OCI-LY1 (cell line): Measurements from ENCODE around the gene AACS.

Experiments used
- H2AFZ ChIP-seq: fragments of 200-600 bp; sonication (generic), shearing (Covaris generic); 2 replicates; pipeline ENCODE4 v1.6.0; 2014; ENCODE audit warnings: antibody characterized with exemption, mild to moderate bottlenecking, low read length
- H3F3A ChIP-seq: fragments of 200-600 bp; sonication (generic), shearing (Covaris generic); 2 replicates; pipeline ENCODE4 v1.6.0; 2014; ENCODE audit warnings: mild to moderate bottlenecking, antibody characterized with exemption, low read length, moderate library complexity; ENCODE audit not compliant: insufficient read depth
- H3K27ac ChIP-seq: fragments of 200-600 bp; sonication (generic); 2 replicates; pipeline ENCODE4 v1.5.1; 2014; ENCODE audit warnings: low read length, mixed run types, mild to moderate bottlenecking, low read depth; ENCODE audit not compliant: poor library complexity, severe bottlenecking
- H3K27me3 ChIP-seq: fragments of 200-600 bp; sonication (generic); 2 replicates; pipeline ENCODE4 v1.6.0; 2014; ENCODE audit warnings: antibody characterized with exemption, mild to moderate bottlenecking, low read length, moderate library complexity; ENCODE audit not compliant: insufficient read depth
- H3K36me3 ChIP-seq: fragments of 200-600 bp; sonication (generic); 2 replicates; pipeline ENCODE4 v1.6.1; 2014; ENCODE audit warnings: mild to moderate bottlenecking, antibody characterized with exemption, low read length, moderate library complexity, mixed read lengths; ENCODE audit not compliant: insufficient read depth
- H3K4me1 ChIP-seq: fragments of 200-600 bp; sonication (generic); 2 replicates; pipeline ENCODE4 v1.5.1; 2014; ENCODE audit warnings: mild to moderate bottlenecking, low read length, moderate library complexity; ENCODE audit not compliant: insufficient read depth, severe bottlenecking
- H3K4me2 ChIP-seq: fragments of 200-600 bp; sonication (generic), shearing (Covaris generic); 2 replicates; pipeline ENCODE4 v1.6.1; 2014; ENCODE audit warnings: low read length
- H3K4me3 ChIP-seq: fragments of 200-600 bp; sonication (generic); 2 replicates; pipeline ENCODE4 v1.5.1; 2014; ENCODE audit warnings: low read length, low read depth, mild to moderate bottlenecking, mixed read lengths; ENCODE audit not compliant: poor library complexity, severe bottlenecking
- H3K79me2 ChIP-seq: fragments of 200-600 bp; shearing (Covaris generic); 2 replicates; pipeline ENCODE4 v1.6.1; 2016; ENCODE audit warnings: mixed run types, low read length, mixed read lengths; ENCODE audit not compliant: insufficient read depth
- H3K9ac ChIP-seq: fragments of 200-600 bp; sonication (generic), shearing (Covaris generic); 2 replicates; pipeline ENCODE4 v1.6.1; 2014; ENCODE audit warnings: mild to moderate bottlenecking, low read length, mixed read lengths
- H3K9me2 ChIP-seq: fragments of 200-600 bp; sonication (generic), shearing (Covaris generic); 2 replicates; pipeline ENCODE4 v1.6.1; 2014; ENCODE audit warnings: low read depth, mild to moderate bottlenecking, low read length, mixed read lengths
- H3K9me3 ChIP-seq: fragments of 200-600 bp; shearing (Covaris generic); 2 replicates; pipeline ENCODE4 v1.6.1; 2014; ENCODE audit warnings: low read length, mixed read lengths
- H4K20me1 ChIP-seq: fragments of 200-600 bp; sonication (generic), shearing (Covaris generic); 2 replicates; pipeline ENCODE4 v1.6.0; 2016; ENCODE audit warnings: mild to moderate bottlenecking, low read length; ENCODE audit not compliant: insufficient read depth
- CTCF ChIP-seq: fragments of 200-600 bp; sonication (generic), shearing (Covaris generic); IDR thresholded peaks from 2 replicates; pipeline ENCODE4 v1.5.1; 2017; ENCODE audit warnings: mild to moderate bottlenecking, antibody characterized with exemption, low read length, moderate library complexity, mixed read lengths
- EZH2 ChIP-seq: fragments of 200-600 bp; sonication (generic), shearing (Covaris generic); IDR thresholded peaks from 2 replicates; pipeline ENCODE4 v1.8.0; 2017; ENCODE audit warnings: borderline replicate concordance, mixed run types, mild to moderate bottlenecking, antibody characterized with exemption, low read length, moderate library complexity, mixed read lengths

The AACS gene

GRCh38 chr12:125099409-125099782 is 34.2 kb downstream of the AACS start:
- H4K20me1 ChIP-seq: no peaks in the 10 kb centered on the region
- H3K79me2 ChIP-seq: no peaks in the 10 kb centered on the region
- no peak overlapping the region for H3K4me2 ChIP-seq
- TF ChIP-seq CTCF (no peak), EZH2 (no peak)
- H3F3A ChIP-seq: no peaks in the 10 kb centered on the region
- H3K9ac ChIP-seq: no peak overlapping the region
- no peak overlapping the region for H2AFZ ChIP-seq
- no peak overlapping the region for H3K27ac ChIP-seq
- no peaks in the 10 kb centered on the region for H3K27me3 ChIP-seq
- peaks cover 8% of the 10 kb centered on the region; the same call in 1 of the 2 replicates for H3K36me3 ChIP-seq
- no peaks in the 10 kb centered on the region for H3K4me1 ChIP-seq
- no peak overlapping the region for H3K4me3 ChIP-seq
- no peaks in the 10 kb centered on the region for H3K9me2 ChIP-seq
- no peaks in the 10 kb centered on the region for H3K9me3 ChIP-seq

- Histone ChIP-seq H3K79me2 (no peaks in the 10 kb centered on the region), H3K4me3 (no peak overlapping the region), H3K4me2 (no peak overlapping the region), H3K9ac (no peak overlapping the region), H3K4me1 (no peaks in the 10 kb centered on the region), H3K9me3 (no peaks in the 10 kb centered on the region), H3K27ac (no peak overlapping the region), H3F3A (no peaks in the 10 kb centered on the region), H2AFZ (no peak overlapping the region), H3K9me2 (no peaks in the 10 kb centered on the region), H3K27me3 (no peaks in the 10 kb centered on the region), H4K20me1 (no peaks in the 10 kb centered on the region), H3K36me3 (peaks cover 11% of the 10 kb centered on the region; the same call in 1 of the 2 replicates)
- TF ChIP-seq EZH2 (no peak), CTCF (no peak)
Measured at GRCh38 chr12:125100551-125101434, 35.6 kb downstream of the AACS start.

GRCh38 chr12:125104982-125105381 is 39.7 kb downstream of the AACS start:
- H3K4me3 ChIP-seq: no peak overlapping the region
- H3K27me3 ChIP-seq: no peaks in the 10 kb centered on the region
- no peaks in the 10 kb centered on the region for H3F3A ChIP-seq
- H3K9me3 ChIP-seq: no peaks in the 10 kb centered on the region
- no peaks in the 10 kb centered on the region for H3K4me1 ChIP-seq
- H4K20me1 ChIP-seq: no peaks in the 10 kb centered on the region
- H3K27ac ChIP-seq: no peak overlapping the region
- H3K9ac ChIP-seq: no peak overlapping the region
- no peaks in the 10 kb centered on the region for H3K79me2 ChIP-seq
- peaks cover 21% of the 10 kb centered on the region; the same call in 1 of the 2 replicates for H3K36me3 ChIP-seq
- no peak for TF ChIP-seq EZH2
- TF ChIP-seq CTCF: no peak
- no peaks in the 10 kb centered on the region for H3K9me2 ChIP-seq
- H2AFZ ChIP-seq: no peak overlapping the region
- H3K4me2 ChIP-seq: no peak overlapping the region
